Cardiac ventricle fibroblast (primary cell): ENCODE data around the gene CPZ. TPM values are rescaled to one million over a fixed set of nuclear protein-coding genes. Genes with fewer than 3 reads are reported as not detected.

Experiments used
- total RNA-seq: library from RNA; depleted of rRNA; stranded (reverse); fragments of >200 nt; gene quantifications from 2 replicates; pipeline ENCODE4 v1.2.3, GENCODE V29; 2015

The CPZ gene
- 30.6 and 33.6 TPM in 2 replicates for total RNA-seq

DNA sequence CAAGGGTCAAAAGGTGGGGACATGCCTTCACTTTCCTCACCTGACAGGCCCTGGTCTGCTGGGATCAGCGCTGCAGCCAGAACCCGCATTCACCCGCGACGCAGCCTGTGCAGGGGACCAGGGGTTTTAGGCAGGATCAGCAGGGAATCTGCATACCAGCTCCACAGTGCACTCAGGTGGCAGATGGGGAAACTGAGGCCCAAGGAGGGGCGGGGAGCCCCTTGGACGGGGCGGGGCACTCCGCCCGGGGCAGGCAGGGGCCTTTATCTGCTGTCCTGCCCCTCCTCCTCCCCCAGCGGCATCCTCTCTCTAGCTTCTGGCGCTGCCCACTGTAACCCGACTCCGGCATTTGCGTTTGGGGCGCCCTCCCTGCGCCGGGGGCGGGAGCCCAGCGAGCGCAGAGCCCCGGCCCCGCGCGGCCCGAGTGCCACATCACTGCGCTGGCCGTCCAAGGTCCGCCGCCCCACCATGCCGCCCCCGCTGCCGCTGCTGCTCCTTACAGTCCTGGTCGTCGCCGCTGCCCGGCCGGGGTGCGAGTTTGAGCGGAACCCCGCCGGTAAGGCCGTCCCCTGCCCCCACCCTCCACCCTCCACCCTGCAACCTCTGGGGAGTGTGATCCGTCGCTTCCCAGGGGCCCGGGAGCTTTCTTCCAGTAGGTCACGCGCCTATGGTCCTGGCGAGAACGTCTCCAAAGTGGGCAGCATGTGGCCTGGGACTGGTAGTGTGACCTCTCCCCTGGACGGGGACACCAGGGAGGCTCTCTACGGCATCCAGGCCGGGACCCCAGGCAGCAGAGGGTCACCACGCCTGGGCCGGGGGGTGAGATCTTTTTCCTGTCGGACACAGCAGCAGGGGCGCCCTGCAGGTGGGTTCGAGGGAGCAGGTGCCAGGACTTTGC is at the start of gene CPZ:
Gene CPZ, plus strand, starts transcription at position 400 of the 898 bp plus-strand sequence. Its CDS starts 69 bp downstream, at position 469.

DNA sequence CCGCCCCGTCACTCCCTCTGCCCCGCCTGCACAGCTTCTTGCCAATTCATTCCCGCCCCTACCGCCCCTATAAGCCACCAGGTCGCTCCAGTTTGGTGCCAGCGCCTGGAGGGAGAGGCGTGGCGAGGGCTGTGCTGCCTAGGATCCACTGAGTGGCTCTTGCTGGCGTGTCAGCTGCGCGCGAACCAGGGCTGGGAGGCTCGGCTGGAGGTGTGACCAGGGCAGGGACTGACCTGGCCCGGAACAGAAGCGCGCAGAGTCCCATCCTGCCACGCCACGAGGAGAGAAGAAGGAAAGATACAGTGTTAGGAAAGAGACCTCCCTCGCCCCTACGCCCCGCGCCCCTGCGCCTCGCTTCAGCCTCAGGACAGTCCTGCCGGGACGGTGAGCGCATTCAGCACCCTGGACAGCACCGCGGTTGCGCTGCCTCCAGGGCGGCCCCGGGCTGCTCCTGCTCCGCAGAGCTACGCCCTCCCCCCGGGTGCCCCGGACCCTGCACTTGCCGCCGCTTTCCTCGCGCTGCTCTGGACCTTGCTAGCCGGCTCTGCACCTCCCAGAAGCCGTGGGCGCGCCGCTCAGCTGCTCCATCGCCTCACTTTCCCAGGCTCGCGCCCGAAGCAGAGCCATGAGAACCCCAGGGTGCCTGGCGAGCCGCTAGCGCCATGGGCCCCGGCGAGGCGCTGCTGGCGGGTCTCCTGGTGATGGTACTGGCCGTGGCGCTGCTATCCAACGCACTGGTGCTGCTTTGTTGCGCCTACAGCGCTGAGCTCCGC is 12.1 kb upstream of the CPZ start, which contains the start of gene GPR78:
Gene GPR78, plus strand, starts transcription at position 72 of the 773 bp plus-strand sequence. Its CDS starts 591 bp downstream, at position 663.

Other genes starting within 250 kb of the CPZ start
- 23.4 and 28.8 TPM in 2 replicates for gene ACOX3, start 152.0 kb upstream of the CPZ start, total RNA-seq
- gene TRMT44, start 152.0 kb upstream of the CPZ start, total RNA-seq, result 5.6 and 11.2 TPM in 2 replicates
- 0.06 and 0.64 TPM in 2 replicates for gene GPR78, start 12.4 kb upstream of the CPZ start, total RNA-seq